ENCODE results near the gene IFIH1. TPM values are rescaled to one million over a fixed set of nuclear protein-coding genes. Genes with fewer than 3 reads are reported as not detected.

The IFIH1 gene
- total and polyA plus RNA-seq, 2 donors (not counting 3 experiments of a cell fraction or from before 2014, with no cell fraction given), result 1.3 to 6.9 TPM

- Histone ChIP-seq H3K4me3 (replicated peaks in 1 of 3; ENCODE audit: insufficient read depth in 1 of 3, low read depth in 1 of 3, low read length in 3 of 3) (no peak overlapping the region), H4K20me1 (replicated peaks; ENCODE audit: control insufficient read depth, extremely low read depth, insufficient read depth, low read length) (no peaks in the 10 kb centered on the region), H3K36me3 (ENCODE audit: control insufficient read depth in 2 of 2, extremely low read depth in 1 of 2, insufficient read depth in 2 of 2, low read length in 2 of 2) (no peaks in the 10 kb centered on the region), H3K27me3 (ENCODE audit: control insufficient read depth in 2 of 2, insufficient read depth in 2 of 2, low read length in 2 of 2) (no peaks in the 10 kb centered on the region), H3K9me3 (replicated peaks; ENCODE audit: control insufficient read depth, insufficient read depth, low read length) (no peaks in the 10 kb centered on the region), H3K4me2 (ENCODE audit: insufficient read depth, low read length) (no peak overlapping the region), H3K27ac (ENCODE audit: insufficient read depth, low read depth, low read length) (no peak overlapping the region), H2AFZ (ENCODE audit: low read depth, low read length) (no peak overlapping the region), H3K4me1 (ENCODE audit: control insufficient read depth, extremely low read depth, insufficient read depth, low read length) (no peaks in the 10 kb centered on the region), H3K79me2 (ENCODE audit: control insufficient read depth, insufficient read depth, low read length) (no peaks in the 10 kb centered on the region), H3K9me1 (replicated peaks; ENCODE audit: control insufficient read depth, extremely low read depth, insufficient read depth, low read length) (no peaks in the 10 kb centered on the region), H3K9ac (replicated peaks; ENCODE audit: extremely low read depth, insufficient read depth, low read length) (no peak overlapping the region)
- intact Hi-C loops (cut with micrococcal nuclease), result loop anchor here (5.0 kb wide), 2 partner anchors 293 to 353 kb away; no protein-coding TSS in a partner anchor
- CTCF ChIA-PET, result interaction anchor here (1.0 to 16.2 kb wide), 6 partner anchors 8 to 151 kb away, joined by 3 to 1052 read pairs (median 44); partner anchors contain the start of gene GCG
- BruUV-seq (replicated peaks), result no TSS peak
- dilution Hi-C loops (cut with MboI; ENCODE audit: extremely low pct_ligation_motif_present, low sequenced_read_pairs), result no loop called here
- TF ChIP-seq POLR2A (IDR thresholded peaks at IDR 0.05; ENCODE audit: low read depth, low read length) (no peak), MYC (IDR thresholded peaks at IDR 0.05; ENCODE audit: low read depth, low read length) (no peak), JUN (IDR thresholded peaks at IDR 0.05; ENCODE audit: borderline replicate concordance, insufficient read depth, insufficient read length, low read depth) (no peak), GATA2 (IDR thresholded peaks at IDR 0.05; ENCODE audit: insufficient read depth, insufficient read length, low read depth, low read length) (no peak), CTCF (IDR thresholded peaks at IDR 0.05; ENCODE audit: extremely low read depth in 1 of 2, insufficient read depth in 1 of 2, low read depth in 1 of 2, low read length in 2 of 2) (no peak), POLR2AphosphoS5 (IDR thresholded peaks at IDR 0.05; ENCODE audit: insufficient read depth, low read depth, low read length) (no peak), FOS (IDR thresholded peaks at IDR 0.05; ENCODE audit: borderline replicate concordance, insufficient read depth, low read length) (no peak), EZH2 (IDR thresholded peaks at IDR 0.05; ENCODE audit: borderline replicate concordance, low read depth, low read length, severe bottlenecking) (no peak), MAX (IDR thresholded peaks at IDR 0.05; ENCODE audit: insufficient read depth, insufficient read length) (no peak)
- DNase-seq (ENCODE audit: low read depth, low spot score), result no peak
- no peak for FAIRE-seq
- POLR2A ChIA-PET, result no interaction called here
These were observed 18.2 kb downstream of the IFIH1 start for GRCh38 chr2:162300266-162300665.

Measured in endothelial cell of umbilical vein (primary cell).